K562 (cell line): Measurements from ENCODE around the gene MARCHF3. TPM values are rescaled to one million over a fixed set of nuclear protein-coding genes. Genes with fewer than 3 reads are reported as not detected.

ENCODE experiments used
- ATAC-seq: fragments of 200-7000 bp; cut with Tn5 transposase; 3 replicates; pipeline ENCODE4 v1.9.1; 2020; ENCODE audit warnings: moderate library complexity
- BruUV-seq: library from RNA; stranded (reverse); fragments of 400-500 nt; replicated peaks from 2 replicates; lab custom pipeline; 2021; lab: Mats Ljungman, UMichigan
- CTCF ChIA-PET: fragments of 300-600 bp; formaldehyde crosslinking; extraction: SDS; loops from one replicate; lab custom pipeline; 2021; ENCODE audit warnings: low intra/inter-chr PET ratio; lab: Yijun Ruan, JAX
- POLR2A ChIA-PET: fragments of 300-600, 350-650 bp; sonication (Branson Sonifier 250); formaldehyde crosslinking; extraction: SDS; loops from one replicate; lab custom pipeline; 2021; ENCODE audit warnings: antibody characterized with exemption, inconsistent platforms; lab: Yijun Ruan, JAX
- DNase-seq, 4 experiments: peaks; one replicate each; pipeline versions ENCODE4 v3.0.0 to v3.0.0-alpha.2; 2011 to 2018; ENCODE audit warnings: low spot score in 3 of 4, mixed read lengths in 3 of 4; ENCODE audit errors: extremely low read depth in 1 of 4
- FAIRE-seq: peaks from 2 replicates; lab custom pipeline; 2011; peaks lifted over from hg19 to GRCh38; lab: Jason Lieb, UNC
- H2AFZ ChIP-seq: 2 replicates; pipeline ENCODE4 v1.6.0; 2011; ENCODE audit warnings: low read depth, low read length, control low read depth, inconsistent platforms
- H3K27ac ChIP-seq: fragments of 200-600 bp; 3 replicates; pipeline ENCODE4 v1.8.0; 2011; ENCODE audit warnings: low read depth, mild to moderate bottlenecking, control low read depth, inconsistent platforms, low read length, moderate library complexity, mixed read lengths; ENCODE audit errors: extremely low read depth
- H3K27me3 ChIP-seq, 2 experiments: fragments of 300-600 bp in 1 of 2; 2 replicates in 1 of 2; 3 replicates in 1 of 2; pipeline versions ENCODE4 v1.6.0 to v1.8.0; 2011; ENCODE audit warnings: inconsistent platforms in 2 of 2, low read length in 2 of 2, mild to moderate bottlenecking in 1 of 2, mixed read lengths in 1 of 2, moderate library complexity in 1 of 2; ENCODE audit not compliant: control insufficient read depth in 2 of 2, insufficient read depth in 2 of 2
- H3K36me3 ChIP-seq: fragments of 300-600 bp; 3 replicates; pipeline ENCODE4 v1.8.0; 2011; ENCODE audit warnings: mild to moderate bottlenecking, low read length, inconsistent platforms; ENCODE audit not compliant: control insufficient read depth, insufficient read depth
- H3K4me1 ChIP-seq, 2 experiments: fragments of 200-600 bp in 1 of 2; replicated peaks in 1 of 2; 2 replicates in 1 of 2; 3 replicates in 1 of 2; pipeline versions ENCODE4 v1.5.1 to v1.8.0; 2011; ENCODE audit warnings: inconsistent platforms in 2 of 2, low read length in 2 of 2, mild to moderate bottlenecking in 1 of 2, mixed read lengths in 1 of 2, moderate library complexity in 1 of 2; ENCODE audit not compliant: control insufficient read depth in 2 of 2, insufficient read depth in 2 of 2
- H3K4me2 ChIP-seq: 2 replicates; pipeline ENCODE4 v1.6.1; 2011; ENCODE audit warnings: low read length, control low read depth, inconsistent platforms, mixed read lengths; ENCODE audit not compliant: insufficient read depth
- H3K4me3 ChIP-seq: fragments of 200-600 bp; sonication (generic), shearing (Covaris generic); 2 replicates; pipeline ENCODE4 v1.5.1; 2016; ENCODE audit warnings: control low read depth, inconsistent platforms
- H3K79me2 ChIP-seq: fragments of 200-600 bp; 3 replicates; pipeline ENCODE4 v1.8.0; 2011; ENCODE audit warnings: low read length, inconsistent platforms; ENCODE audit not compliant: control insufficient read depth, insufficient read depth
- H3K9ac ChIP-seq, 2 experiments: 2 replicates each; pipeline versions ENCODE4 v1.6.0 to v1.6.1; 2011; ENCODE audit warnings: low read depth in 2 of 2, low read length in 2 of 2, control low read depth in 1 of 2, inconsistent platforms in 1 of 2, mild to moderate bottlenecking in 1 of 2, mixed read lengths in 1 of 2; ENCODE audit not compliant: insufficient read depth in 1 of 2
- H3K9me1 ChIP-seq: one replicate; pipeline ENCODE4 v1.6.0; 2011; ENCODE audit warnings: inconsistent platforms, mild to moderate bottlenecking, low read length, moderate library complexity; ENCODE audit not compliant: control insufficient read depth, insufficient read depth
- H3K9me3 ChIP-seq: replicated peaks from 2 replicates; pipeline ENCODE4 v1.5.1; 2011; ENCODE audit warnings: low read depth, low read length, inconsistent platforms; ENCODE audit not compliant: control insufficient read depth, insufficient read depth
- H4K20me1 ChIP-seq: replicated peaks from 2 replicates; pipeline ENCODE4 v1.6.1; 2011; ENCODE audit warnings: low read length, inconsistent platforms, mixed read lengths; ENCODE audit not compliant: control insufficient read depth, insufficient read depth
- C11orf30 ChIP-seq: fragments of 450-650 bp; IDR thresholded peaks from 2 replicates; pipeline ENCODE4 v1.6.1; 2016; ENCODE audit warnings: low read depth, mild to moderate bottlenecking
- CREBBP ChIP-seq: IDR thresholded peaks from one replicate; pipeline ENCODE4 v1.6.1; 2012; ENCODE audit warnings: low read depth, mild to moderate bottlenecking, control low read depth, inconsistent platforms, low read length
- CTBP1 ChIP-seq: fragments of 450-650 bp; IDR thresholded peaks from 2 replicates; pipeline ENCODE4 v1.6.1; 2016; ENCODE audit warnings: borderline replicate concordance
- ESRRA ChIP-seq: fragments of 450-650 bp; IDR thresholded peaks from 2 replicates; pipeline ENCODE4 v1.6.1; 2014; ENCODE audit warnings: low read depth, mild to moderate bottlenecking, moderate library complexity, borderline replicate concordance
- MAFF ChIP-seq: IDR thresholded peaks from 2 replicates; pipeline ENCODE4 v1.6.1; 2012; ENCODE audit warnings: low read length, improper control_type of control experiment
- MAFG ChIP-seq: fragments of 450-650 bp; conservative IDR thresholded peaks from 2 replicates; pipeline ENCODE4 v1.6.1; 2016; ENCODE audit warnings: missing genetic modification characterization, missing compliant biosample characterization
- POLR2H ChIP-seq: IDR thresholded peaks from 2 replicates; pipeline ENCODE4 v1.6.1; 2016; ENCODE audit warnings: missing genetic modification characterization, low read depth, mild to moderate bottlenecking, control low read depth, missing compliant biosample characterization, moderate library complexity
- VEZF1 ChIP-seq: fragments of 200-800 bp; sonication (Bioruptor generic); IDR thresholded peaks from 2 replicates; pipeline ENCODE4 v1.6.1; 2017; ENCODE audit warnings: missing genetic modification characterization, missing compliant biosample characterization
- ZNF316 ChIP-seq: fragments of 450-650 bp; IDR thresholded peaks from 2 replicates; pipeline ENCODE4 v1.6.1; 2016
- ZNF764 ChIP-seq: fragments of 250-450 bp; sonication (Bioruptor Pico); IDR thresholded peaks from 2 replicates; pipeline ENCODE4 v1.4.0; 2020; ENCODE audit warnings: low read depth, mild to moderate bottlenecking, moderate library complexity
- WGBS: fragments of 100-300 bp; shearing (Covaris generic); methylation state at CpG from one replicate; pipeline ENCODE4 v1.1.6; 2016; ENCODE audit warnings: low coverage, mixed read lengths; ENCODE audit not compliant: insufficient coverage; ENCODE audit errors: missing lambda C conversion rate; 5-methylcytosine and 5-hydroxymethylcytosine counted together
- in situ Hi-C: fragments of 300-500 bp; cut with MboI; formaldehyde crosslinking; loops from 4 replicates; pipeline ENCODE4 v1.15.0; 2018; ENCODE audit warnings: inconsistent platforms, mixed read lengths
- intact Hi-C: fragments of 100-400 bp; cut with micrococcal nuclease; formaldehyde crosslinking; loops from 2 replicates; pipeline ENCODE4 v1.14.2; 2022
- polyA plus RNA-seq, 8 experiments: library from polyadenylated mRNA; depleted of rRNA in 4 of 8; stranded (reverse) in 5 of 8; unstranded in 3 of 8; fragments of >200 nt; fragmentation: Nextera tagmentation in 2 of 8; fragmentation: Illumina TruSeq in 1 of 8; extraction: Ambion mirVana in 2 of 8; extraction: Trizol in 1 of 8; gene quantifications; 2 replicates each; pipeline versions ENCODE4 v1.2.1 to v1.2.3, GENCODE V29; 2011 to 2014; ENCODE audit warnings: inconsistent platforms in 1 of 8, missing spikeins in 1 of 8
- total RNA-seq, 7 experiments: library from RNA; depleted of rRNA in 6 of 7; stranded (reverse); fragments of >200 nt in 6 of 7; fragmentation: Illumina TruSeq in 2 of 7; extraction: Trizol in 2 of 7; gene quantifications; 2 replicates each; pipeline versions ENCODE4 v1.2.1 to v1.2.3, GENCODE V29; 2011 to 2021; ENCODE audit warnings: low replicate concordance in 1 of 7
- TF ChIP-seq, protein P1 (sequence below): sonication (generic); formaldehyde crosslinking; IDR thresholded peaks from 2 replicates; pipeline ENCODE4 v1.8.1; 2023; ENCODE audit warnings: mild to moderate bottlenecking, missing genetic modification reagents
- TF ChIP-seq, protein P2 (sequence below): fragments of 450-650 bp; formaldehyde crosslinking; IDR thresholded peaks from 2 replicates; pipeline ENCODE4 v1.4.0; 2020; ENCODE audit warnings: mild to moderate bottlenecking, mixed read lengths

Gene MARCHF3
- total and polyA plus RNA-seq, 9 of the 15 experiments (the other 6 are each of a cell fraction or from before 2014, with no cell fraction given) = 5.6 to 37.4 (median 16.5) TPM

- no peaks in the 10 kb centered on the region for H4K20me1 ChIP-seq
- no peaks in the 10 kb centered on the region for H3K9me1 ChIP-seq
- H3K4me1 ChIP-seq = peaks cover 7 to 61% of the 10 kb centered on the region in 2 experiments
- no peaks in the 10 kb centered on the region; the same call in 2 of the 3 replicates for H3K36me3 ChIP-seq
- no peak for FAIRE-seq
- H3K4me3 ChIP-seq = no peak overlapping the region
- H3K9me3 ChIP-seq = no peaks in the 10 kb centered on the region
- CTCF ChIA-PET = no interaction called here
- peak overlapping the region; percentile 80 for H2AFZ ChIP-seq
- no peaks in the 10 kb centered on the region for H3K27me3 ChIP-seq
- intact Hi-C loops (loop anchor here (1.0 kb wide), 1 partner anchor 30 kb away; no protein-coding TSS in a partner anchor), in situ Hi-C loops (no loop called here)
- no peak for DNase-seq
- TF ChIP-seq ZNF316 (peak; percentile 75), POLR2H (tag) (no peak), VEZF1 (CRISPR knock-in tag) (no peak), C11orf30 (peak; percentile 75), MAFF (peak; percentile 29; the same call in 1 of the 2 replicates), CTBP1 (0 out of 2 replicates have a peak, but pooled peaks have one; percentile 18), ESRRA (peak; percentile 45; the same call in 1 of the 2 replicates), CREBBP (peak; percentile 19), ZNF764 (no peak), MAFG (peak; percentile 38; the same call in 1 of the 2 replicates)
- TF ChIP-seq, protein P1, sequence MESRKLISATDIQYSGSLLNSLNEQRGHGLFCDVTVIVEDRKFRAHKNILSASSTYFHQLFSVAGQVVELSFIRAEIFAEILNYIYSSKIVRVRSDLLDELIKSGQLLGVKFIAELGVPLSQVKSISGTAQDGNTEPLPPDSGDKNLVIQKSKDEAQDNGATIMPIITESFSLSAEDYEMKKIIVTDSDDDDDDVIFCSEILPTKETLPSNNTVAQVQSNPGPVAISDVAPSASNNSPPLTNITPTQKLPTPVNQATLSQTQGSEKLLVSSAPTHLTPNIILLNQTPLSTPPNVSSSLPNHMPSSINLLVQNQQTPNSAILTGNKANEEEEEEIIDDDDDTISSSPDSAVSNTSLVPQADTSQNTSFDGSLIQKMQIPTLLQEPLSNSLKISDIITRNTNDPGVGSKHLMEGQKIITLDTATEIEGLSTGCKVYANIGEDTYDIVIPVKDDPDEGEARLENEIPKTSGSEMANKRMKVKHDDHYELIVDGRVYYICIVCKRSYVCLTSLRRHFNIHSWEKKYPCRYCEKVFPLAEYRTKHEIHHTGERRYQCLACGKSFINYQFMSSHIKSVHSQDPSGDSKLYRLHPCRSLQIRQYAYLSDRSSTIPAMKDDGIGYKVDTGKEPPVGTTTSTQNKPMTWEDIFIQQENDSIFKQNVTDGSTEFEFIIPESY = no peak
- TF ChIP-seq, protein P2, sequence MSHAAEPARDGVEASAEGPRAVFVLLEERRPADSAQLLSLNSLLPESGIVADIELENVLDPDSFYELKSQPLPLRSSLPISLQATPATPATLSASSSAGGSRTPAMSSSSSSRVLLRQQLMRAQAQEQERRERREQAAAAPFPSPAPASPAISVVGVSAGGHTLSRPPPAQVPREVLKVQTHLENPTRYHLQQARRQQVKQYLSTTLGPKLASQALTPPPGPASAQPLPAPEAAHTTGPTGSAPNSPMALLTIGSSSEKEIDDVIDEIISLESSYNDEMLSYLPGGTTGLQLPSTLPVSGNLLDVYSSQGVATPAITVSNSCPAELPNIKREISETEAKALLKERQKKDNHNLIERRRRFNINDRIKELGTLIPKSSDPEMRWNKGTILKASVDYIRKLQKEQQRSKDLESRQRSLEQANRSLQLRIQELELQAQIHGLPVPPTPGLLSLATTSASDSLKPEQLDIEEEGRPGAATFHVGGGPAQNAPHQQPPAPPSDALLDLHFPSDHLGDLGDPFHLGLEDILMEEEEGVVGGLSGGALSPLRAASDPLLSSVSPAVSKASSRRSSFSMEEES (CRISPR knock-in tag) = no peak
- peak overlapping the region; percentile 86 for H3K4me2 ChIP-seq
- H3K27ac ChIP-seq = peak overlapping the region; percentile 86
- peak; percentile 18 for ATAC-seq
- no TSS peak for BruUV-seq
- WGBS = 68% methylated on average over 3 of the region's 3 CpGs
- H3K79me2 ChIP-seq = peaks cover 87% of the 10 kb centered on the region
- POLR2A ChIA-PET = interaction anchor here (1.0 to 2.6 kb wide), 14 partner anchors 8 to 313 kb away, joined by 3 to 15 read pairs (median 4); no protein-coding TSS in a partner anchor
- H3K9ac ChIP-seq = peak overlapping the region; percentile 39 to 62; a peak in 3 of 4 replicates
Measured at GRCh38 chr5:126998895-126999570, 31.3 kb downstream of the MARCHF3 start.
